Midbrain (tissue), 1 donor: ENCODE data around the gene ARPP19.
"Not testable (repeated sequence)": the region's sequence is repeated elsewhere in the genome, so short reads cannot be mapped to it uniquely, and the experiment has no call there.

Experiments used
- DNase-seq: peaks from one replicate; lab custom pipeline; 2025; lab: John Stamatoyannopoulos, UW

Gene ARPP19

GRCh38 chr15:52512869-52513268 is 56.0 kb downstream of the ARPP19 start:
- not testable (repeated sequence) for DNase-seq

GRCh38 chr15:52511084-52511483 is 57.7 kb downstream of the ARPP19 start:
- DNase-seq, result no peak

GRCh38 chr15:52509500-52510245 is 59.2 kb downstream of the ARPP19 start:
- no peak for DNase-seq

GRCh38 chr15:52506549-52506948 is 62.3 kb downstream of the ARPP19 start:
- no peak for DNase-seq

- no peak for DNase-seq
These were observed 63.7 kb downstream of the ARPP19 start for GRCh38 chr15:52505151-52505550.

GRCh38 chr15:52503788-52504496 is 64.9 kb downstream of the ARPP19 start:
- DNase-seq, result no peak

GRCh38 chr15:52502608-52503007 is 66.2 kb downstream of the ARPP19 start:
- DNase-seq, result no peak

GRCh38 chr15:52499506-52499905 is 69.3 kb downstream of the ARPP19 start:
- DNase-seq, result peak; percentile 39

GRCh38 chr15:52498706-52499105 is 70.1 kb downstream of the ARPP19 start:
- DNase-seq, result no peak
